Chondrocyte (in vitro differentiated cells): Measurements from ENCODE around the gene PDZD2. TPM values are rescaled to one million over a fixed set of nuclear protein-coding genes. Genes with fewer than 3 reads are reported as not detected.

Experiments
- DNase-seq: peaks from one replicate; pipeline ENCODE4 v3.0.0; 2021; ENCODE audit warnings: mixed read lengths, low spot score
- H3K27ac Mint-ChIP-seq: one replicate; pipeline ENCODE4 v1.8.0; 2021; ENCODE audit warnings: mild to moderate bottlenecking, moderate library complexity, mixed read lengths; ENCODE audit not compliant: unreplicated experiment
- H3K27me3 Mint-ChIP-seq: 2 replicates; pipeline ENCODE4 v1.8.0; 2021; ENCODE audit warnings: low read depth, mixed read lengths
- H3K36me3 Mint-ChIP-seq: 2 replicates; pipeline ENCODE4 v1.8.0; 2021; ENCODE audit warnings: low read depth, mixed read lengths
- H3K4me1 Mint-ChIP-seq: 2 replicates; pipeline ENCODE4 v1.8.0; 2021; ENCODE audit warnings: low read depth, mild to moderate bottlenecking, mixed read lengths
- H3K4me3 Mint-ChIP-seq: one replicate; pipeline ENCODE4 v1.8.0; 2021; ENCODE audit warnings: mild to moderate bottlenecking, moderate library complexity, mixed read lengths; ENCODE audit not compliant: unreplicated experiment
- H3K9me3 Mint-ChIP-seq: 2 replicates; pipeline ENCODE4 v1.8.0; 2021; ENCODE audit warnings: low read depth, mixed read lengths
- total RNA-seq: library from RNA; stranded (reverse); gene quantifications from 3 replicates; pipeline ENCODE4 v1.2.1, GENCODE V29; 2021
- TF ChIP-seq, protein P1 (sequence below): fragments of 200-600 bp; sonication (generic); IDR thresholded peaks from 2 replicates; pipeline ENCODE4 v1.5.0; 2021; ENCODE audit warnings: antibody characterized with exemption, mild to moderate bottlenecking, moderate library complexity

Gene PDZD2
- total RNA-seq, 1 donor from 2014 or later: 30.9 TPM

- DNase-seq: no peak
- no peak overlapping the region for H3K27ac Mint-ChIP-seq
- TF ChIP-seq, protein P1, sequence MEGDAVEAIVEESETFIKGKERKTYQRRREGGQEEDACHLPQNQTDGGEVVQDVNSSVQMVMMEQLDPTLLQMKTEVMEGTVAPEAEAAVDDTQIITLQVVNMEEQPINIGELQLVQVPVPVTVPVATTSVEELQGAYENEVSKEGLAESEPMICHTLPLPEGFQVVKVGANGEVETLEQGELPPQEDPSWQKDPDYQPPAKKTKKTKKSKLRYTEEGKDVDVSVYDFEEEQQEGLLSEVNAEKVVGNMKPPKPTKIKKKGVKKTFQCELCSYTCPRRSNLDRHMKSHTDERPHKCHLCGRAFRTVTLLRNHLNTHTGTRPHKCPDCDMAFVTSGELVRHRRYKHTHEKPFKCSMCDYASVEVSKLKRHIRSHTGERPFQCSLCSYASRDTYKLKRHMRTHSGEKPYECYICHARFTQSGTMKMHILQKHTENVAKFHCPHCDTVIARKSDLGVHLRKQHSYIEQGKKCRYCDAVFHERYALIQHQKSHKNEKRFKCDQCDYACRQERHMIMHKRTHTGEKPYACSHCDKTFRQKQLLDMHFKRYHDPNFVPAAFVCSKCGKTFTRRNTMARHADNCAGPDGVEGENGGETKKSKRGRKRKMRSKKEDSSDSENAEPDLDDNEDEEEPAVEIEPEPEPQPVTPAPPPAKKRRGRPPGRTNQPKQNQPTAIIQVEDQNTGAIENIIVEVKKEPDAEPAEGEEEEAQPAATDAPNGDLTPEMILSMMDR: no peak
- no peak overlapping the region for H3K4me3 Mint-ChIP-seq
- H3K27me3 Mint-ChIP-seq: no peaks in the 10 kb centered on the region
- peaks cover 67% of the 10 kb centered on the region for H3K4me1 Mint-ChIP-seq
- H3K36me3 Mint-ChIP-seq: peaks cover 3% of the 10 kb centered on the region
- H3K9me3 Mint-ChIP-seq: no peaks in the 10 kb centered on the region
Measured at GRCh38 chr5:32147959-32148358, 509.0 kb downstream of the PDZD2 start.

GRCh38 chr5:32150366-32150765 is 511.4 kb downstream of the PDZD2 start:
- TF ChIP-seq, protein P1: no peak
- peaks cover 2% of the 10 kb centered on the region for H3K36me3 Mint-ChIP-seq
- DNase-seq: no peak
- peak overlapping the region; percentile 33 for H3K27ac Mint-ChIP-seq
- H3K4me3 Mint-ChIP-seq: no peak overlapping the region
- no peaks in the 10 kb centered on the region for H3K27me3 Mint-ChIP-seq
- no peaks in the 10 kb centered on the region for H3K9me3 Mint-ChIP-seq
- H3K4me1 Mint-ChIP-seq: peaks cover 67% of the 10 kb centered on the region

- Mint-ChIP-seq H3K36me3 (peaks cover 2% of the 10 kb centered on the region), H3K4me1 (peaks cover 61% of the 10 kb centered on the region), H3K27me3 (no peaks in the 10 kb centered on the region), H3K27ac (no peak overlapping the region), H3K9me3 (no peaks in the 10 kb centered on the region), H3K4me3 (no peak overlapping the region)
- TF ChIP-seq, protein P1: no peak
- no peak for DNase-seq
Measured at GRCh38 chr5:32151198-32151597, 512.3 kb downstream of the PDZD2 start.

DNA sequence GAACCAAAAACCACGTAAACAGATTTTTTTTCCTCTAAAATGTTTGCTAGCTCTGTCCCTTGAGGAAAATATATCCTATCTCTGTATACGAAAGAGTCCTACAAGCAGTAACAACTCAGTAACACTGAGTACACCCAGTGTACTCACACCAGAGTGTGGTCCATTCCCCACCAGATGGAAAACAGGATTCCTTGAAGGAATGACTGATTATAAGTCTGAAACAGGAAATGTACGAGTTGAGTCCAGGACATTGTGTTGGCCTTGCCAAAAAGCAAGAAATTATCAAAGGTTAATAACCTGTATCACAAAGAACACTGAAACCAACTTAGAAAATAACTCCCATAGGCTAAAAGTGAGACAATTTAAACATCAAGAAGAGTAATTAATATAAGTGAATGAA is 514.8 kb downstream of the PDZD2 start:
- no peak for DNase-seq

DNA sequence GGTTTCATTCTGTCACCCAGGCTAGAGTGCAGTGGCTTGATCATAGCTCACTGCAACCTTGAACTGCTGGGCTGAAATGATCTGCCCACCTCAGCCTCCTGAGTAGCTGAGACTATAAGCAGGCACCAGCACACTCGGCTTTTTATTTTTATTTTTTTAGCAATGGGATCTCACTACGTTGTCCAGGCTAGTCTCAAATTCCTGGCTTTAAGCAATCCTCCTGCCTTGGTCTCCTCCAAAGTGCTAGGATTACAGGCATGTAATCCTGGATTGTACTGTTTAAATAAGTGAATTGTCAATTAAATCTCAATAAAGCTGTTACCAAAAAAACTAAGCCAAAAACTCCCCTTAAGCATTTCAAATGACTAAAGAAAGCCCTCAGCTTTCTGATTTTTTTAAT is 516.3 kb downstream of the PDZD2 start:
- Mint-ChIP-seq H3K4me3 (no peak overlapping the region), H3K36me3 (peaks cover 2% of the 10 kb centered on the region), H3K27me3 (no peaks in the 10 kb centered on the region), H3K9me3 (no peaks in the 10 kb centered on the region), H3K4me1 (peaks cover 34% of the 10 kb centered on the region), H3K27ac (no peak overlapping the region)
- TF ChIP-seq, protein P1: no peak
- DNase-seq: no peak

More for the DNA sequence above, 514.8 kb downstream of the PDZD2 start:
- peaks cover 46% of the 10 kb centered on the region for H3K4me1 Mint-ChIP-seq
- no peaks in the 10 kb centered on the region for H3K27me3 Mint-ChIP-seq
- no peaks in the 10 kb centered on the region for H3K9me3 Mint-ChIP-seq
- H3K27ac Mint-ChIP-seq: peak overlapping the region; percentile 77
- no peak overlapping the region for H3K4me3 Mint-ChIP-seq
- H3K36me3 Mint-ChIP-seq: peaks cover 2% of the 10 kb centered on the region
- TF ChIP-seq, protein P1: no peak
